GM21529 (cell line): Measurements from ENCODE around the gene RAVER1.
"Not testable (repeated sequence)": the region's sequence is repeated elsewhere in the genome, so short reads cannot be mapped to it uniquely, and the experiment has no call there.

Experiments
- ATAC-seq: cut with Tn5 transposase; IDR thresholded peaks from one replicate; pipeline ENCODE4 v1.9.1; 2021; ENCODE audit not compliant: unreplicated experiment

RAVER1 gene

GRCh38 chr19:10292206-10292788, 41.0 kb downstream of the RAVER1 start:
- ATAC-seq = peak; percentile 46

- ATAC-seq = no peak
Measured at GRCh38 chr19:10291554-10292205, 41.6 kb downstream of the RAVER1 start.

- ATAC-seq = no peak
Measured at GRCh38 chr19:10290876-10291553, 42.3 kb downstream of the RAVER1 start.

GRCh38 chr19:10290357-10290875, 42.9 kb downstream of the RAVER1 start:
- no peak for ATAC-seq

- no peak for ATAC-seq
Measured at GRCh38 chr19:10289836-10290356, 43.4 kb downstream of the RAVER1 start, which contains the start of gene ICAM5. TSS of gene ICAM5 (plus strand) at chr19:10289952. CDS start at chr19:10290044, 92 bp downstream.

GRCh38 chr19:10289167-10289835, 44.0 kb downstream of the RAVER1 start:
- ATAC-seq = no peak

GRCh38 chr19:10288662-10289166, 44.6 kb downstream of the RAVER1 start:
- no peak for ATAC-seq

GRCh38 chr19:10286803-10287737, 46.3 kb downstream of the RAVER1 start, which contains the start of gene ICAM4:
TSS of gene ICAM4 (plus strand) at chr19:10286955. CDS start at chr19:10287013, 58 bp downstream.
- no peak for ATAC-seq

GRCh38 chr19:10285393-10285792, 47.9 kb downstream of the RAVER1 start:
- ATAC-seq = no peak

- no peak for ATAC-seq
Measured at GRCh38 chr19:10284960-10285278, 48.4 kb downstream of the RAVER1 start.

GRCh38 chr19:10284065-10284959, 49.0 kb downstream of the RAVER1 start:
- no peak for ATAC-seq

- no peak for ATAC-seq
Measured at GRCh38 chr19:10283301-10284064, 49.8 kb downstream of the RAVER1 start.

- not testable (repeated sequence) for ATAC-seq
Measured at GRCh38 chr19:10282043-10282442, 51.3 kb downstream of the RAVER1 start.

GRCh38 chr19:10279737-10280442, 53.4 kb downstream of the RAVER1 start:
- ATAC-seq = no peak

- no peak for ATAC-seq
Measured at GRCh38 chr19:10278935-10279334, 54.4 kb downstream of the RAVER1 start.

GRCh38 chr19:10277795-10278589, 55.3 kb downstream of the RAVER1 start:
- no peak for ATAC-seq

- no peak for ATAC-seq
Measured at GRCh38 chr19:10274589-10274988, 58.7 kb downstream of the RAVER1 start.
